Activated T-cell treated with anti-CD3 and anti-CD28 coated beads, Interleukin-2, amount 50 U/mL, for 4 hours (primary cell): ENCODE measurements around the gene URB2. TPM values are rescaled to one million over a fixed set of nuclear protein-coding genes. Genes with fewer than 3 reads are reported as not detected.
"Not testable (repeated sequence)": the region's sequence is repeated elsewhere in the genome, so short reads cannot be mapped to it uniquely, and the experiment has no call there.

Experiments
- ATAC-seq, 2 donors: fragments of 200-7000 bp; cut with Tn5 transposase; one replicate each; pipeline ENCODE4 v1.10.0; 2021
- DNase-seq: peaks from one replicate; pipeline ENCODE4 v3.0.0-alpha.2; 2020
- H3K27me3 Mint-ChIP-seq: one replicate; pipeline ENCODE4 v1.8.0; 2021; ENCODE audit warnings: low read depth, mixed read lengths
- H3K36me3 Mint-ChIP-seq: one replicate; pipeline ENCODE4 v1.8.0; 2022; ENCODE audit warnings: mixed read lengths; ENCODE audit not compliant: insufficient read depth
- H3K4me1 Mint-ChIP-seq: one replicate; pipeline ENCODE4 v1.8.0; 2021; ENCODE audit warnings: low read depth, mixed read lengths
- H3K4me3 Mint-ChIP-seq: one replicate; pipeline ENCODE4 v1.8.0; 2021; ENCODE audit warnings: mild to moderate bottlenecking, moderate library complexity, mixed read lengths
- H3K9me3 Mint-ChIP-seq: one replicate; pipeline ENCODE4 v1.8.0; 2021; ENCODE audit warnings: mixed read lengths
- total RNA-seq, 3 donors: library from RNA; stranded (reverse); gene quantifications; one replicate each; pipeline ENCODE4 v1.2.1, GENCODE V29; 2021

URB2 gene
- total RNA-seq, 3 donors from 2014 or later, result 47.1 to 55.6 (median 53.8) TPM

- H3K36me3 Mint-ChIP-seq, H3K27me3 Mint-ChIP-seq, H3K4me3 Mint-ChIP-seq, H3K9me3 Mint-ChIP-seq, H3K4me1 Mint-ChIP-seq, DNase-seq, ATAC-seq: not testable (repeated sequence)
Observed at GRCh38 chr1:229705152-229705551, 79.1 kb downstream of the URB2 start.

GRCh38 chr1:229707127-229707526, 81.1 kb downstream of the URB2 start:
- H3K36me3 Mint-ChIP-seq, DNase-seq, H3K27me3 Mint-ChIP-seq, ATAC-seq, H3K9me3 Mint-ChIP-seq, H3K4me1 Mint-ChIP-seq, H3K4me3 Mint-ChIP-seq: not testable (repeated sequence)

- no peak overlapping the region for H3K4me3 Mint-ChIP-seq
- ATAC-seq, result no peak
Observed at GRCh38 chr1:229709500-229710013, 83.5 kb downstream of the URB2 start.

More at GRCh38 chr1:229709500-229710013, 83.5 kb downstream of the URB2 start:
- H3K9me3 Mint-ChIP-seq, result peaks cover 9% of the 10 kb centered on the region
- peaks cover 9% of the 10 kb centered on the region for H3K27me3 Mint-ChIP-seq
- no peak for DNase-seq
- no peaks in the 10 kb centered on the region for H3K36me3 Mint-ChIP-seq
- no peaks in the 10 kb centered on the region for H3K4me1 Mint-ChIP-seq

Other genes with a start within 250 kb of the URB2 start
- gene ACTA1, start 192.2 kb upstream of the URB2 start, total RNA-seq, result not detected
- gene NUP133, start 117.9 kb upstream of the URB2 start, total RNA-seq, result 10 to 100 TPM; 49.8 to 62.5 (median 56.7) TPM
- gene ABCB10, start 67.5 kb upstream of the URB2 start, total RNA-seq, result 10 to 100 TPM; 16.4 to 19.1 (median 16.7) TPM
- 10 to 100 TPM; 27.8 to 32.6 (median 29.6) TPM for gene TAF5L, start 125 bp upstream of the URB2 start, total RNA-seq